Vagina (tissue), 2 donors: ENCODE data around the gene DDX50. TPM values are rescaled to one million over a fixed set of nuclear protein-coding genes. Genes with fewer than 3 reads are reported as not detected.

ENCODE experiments used
- DNase-seq, 2 donors: peaks; one replicate each; pipeline ENCODE4 v3.0.0-alpha.2; 2017; ENCODE audit errors: extremely low spot score in 2 of 2
- H3K27ac ChIP-seq: fragments of 200-600 bp; sonication (generic); one replicate; pipeline ENCODE4 v1.5.1; 2019
- H3K27me3 ChIP-seq: fragments of 200-600 bp; sonication (generic); one replicate; pipeline ENCODE4 v1.5.1; 2019
- H3K36me3 ChIP-seq, 2 donors: fragments of 200-600 bp; sonication (generic); one replicate each; pipeline ENCODE4 v1.5.1; 2017 to 2019
- H3K4me1 ChIP-seq: fragments of 200-600 bp; sonication (generic); one replicate; pipeline ENCODE4 v1.5.1; 2019
- H3K4me3 ChIP-seq, 2 donors: fragments of 200-600 bp; sonication (generic); 1 replicate in 1 of 2; 2 replicates in 1 of 2; pipeline ENCODE4 v1.5.1; 2016 to 2019
- H3K9me3 ChIP-seq: fragments of 200-600 bp; sonication (generic); one replicate; pipeline ENCODE4 v1.5.1; 2019
- POLR2A ChIP-seq, 2 donors: fragments of 450-650 bp; IDR thresholded peaks; one replicate each; pipeline ENCODE4 v1.6.1; 2017; ENCODE audit warnings: antibody characterized with exemption in 2 of 2, mild to moderate bottlenecking in 2 of 2, moderate library complexity in 2 of 2
- POLR2AphosphoS5 ChIP-seq, 2 donors: sonication (generic); formaldehyde crosslinking; IDR thresholded peaks; one replicate each; pipeline ENCODE4 v1.9.0; 2017; ENCODE audit warnings: antibody characterized with exemption in 2 of 2, mild to moderate bottlenecking in 2 of 2, low read depth in 1 of 2; ENCODE audit not compliant: insufficient read depth in 1 of 2
- intact Hi-C: fragments of 100-400 bp; cut with DNase I; formaldehyde crosslinking; loops from one replicate; pipeline ENCODE4 v1.15.1; 2023
- total RNA-seq: library from RNA; depleted of rRNA; stranded (reverse); fragments of >200 nt; gene quantifications from one replicate; pipeline ENCODE4 v1.2.3, GENCODE V29; 2016
- TF ChIP-seq, protein P1 (sequence below), 3 experiments: fragments of 450-650 bp in 2 of 3; fragments of 200-600 bp in 1 of 3; sonication (generic) in 1 of 3; IDR thresholded peaks; one replicate each; pipeline ENCODE4 v1.5.1; 2017 to 2019; ENCODE audit warnings: antibody characterized with exemption in 3 of 3, mild to moderate bottlenecking in 2 of 3, moderate library complexity in 2 of 3

The DDX50 gene
- total RNA-seq, 1 donor from 2014 or later, result 28.7 TPM

GRCh38 chr10:68869623-68870022, 31.5 kb upstream of the DDX50 start:
- DNase-seq, result no peak
- Histone ChIP-seq H3K36me3 (no peaks in the 10 kb centered on the region), H3K4me3 (no peak overlapping the region), H3K4me1 (no peaks in the 10 kb centered on the region), H3K9me3 (no peaks in the 10 kb centered on the region), H3K27me3 (no peaks in the 10 kb centered on the region), H3K27ac (no peak overlapping the region)
- TF ChIP-seq POLR2AphosphoS5 (IDR thresholded peaks at IDR 0.05; ENCODE audit: insufficient read depth in 1 of 2, low read depth in 1 of 2) (no peak), POLR2A (IDR thresholded peaks at IDR 0.05) (no peak)
- TF ChIP-seq, protein P1, sequence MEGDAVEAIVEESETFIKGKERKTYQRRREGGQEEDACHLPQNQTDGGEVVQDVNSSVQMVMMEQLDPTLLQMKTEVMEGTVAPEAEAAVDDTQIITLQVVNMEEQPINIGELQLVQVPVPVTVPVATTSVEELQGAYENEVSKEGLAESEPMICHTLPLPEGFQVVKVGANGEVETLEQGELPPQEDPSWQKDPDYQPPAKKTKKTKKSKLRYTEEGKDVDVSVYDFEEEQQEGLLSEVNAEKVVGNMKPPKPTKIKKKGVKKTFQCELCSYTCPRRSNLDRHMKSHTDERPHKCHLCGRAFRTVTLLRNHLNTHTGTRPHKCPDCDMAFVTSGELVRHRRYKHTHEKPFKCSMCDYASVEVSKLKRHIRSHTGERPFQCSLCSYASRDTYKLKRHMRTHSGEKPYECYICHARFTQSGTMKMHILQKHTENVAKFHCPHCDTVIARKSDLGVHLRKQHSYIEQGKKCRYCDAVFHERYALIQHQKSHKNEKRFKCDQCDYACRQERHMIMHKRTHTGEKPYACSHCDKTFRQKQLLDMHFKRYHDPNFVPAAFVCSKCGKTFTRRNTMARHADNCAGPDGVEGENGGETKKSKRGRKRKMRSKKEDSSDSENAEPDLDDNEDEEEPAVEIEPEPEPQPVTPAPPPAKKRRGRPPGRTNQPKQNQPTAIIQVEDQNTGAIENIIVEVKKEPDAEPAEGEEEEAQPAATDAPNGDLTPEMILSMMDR (IDR thresholded peaks at IDR 0.05), result no peak
- intact Hi-C loops, result no loop called here

DNA sequence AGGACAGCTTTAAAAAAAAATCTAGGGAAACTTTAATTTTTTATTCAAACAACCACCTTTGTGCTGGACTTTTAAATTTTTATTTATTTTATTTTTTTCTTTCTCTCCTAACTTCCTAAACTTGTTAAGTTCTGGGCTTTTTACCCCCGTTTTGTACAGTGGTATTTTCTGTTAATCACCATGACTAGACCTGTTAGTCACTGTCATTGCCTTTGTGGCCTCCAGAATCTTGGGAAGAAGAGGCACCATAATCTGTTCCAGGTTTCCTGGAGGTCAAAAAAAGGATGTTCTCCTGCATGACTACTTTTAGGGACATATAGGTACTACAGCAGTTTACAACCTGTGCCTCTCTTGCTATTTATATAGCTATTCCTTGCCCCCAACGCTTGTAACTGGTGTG, 31.1 kb upstream of the DDX50 start:
- Histone ChIP-seq H3K36me3 (no peaks in the 10 kb centered on the region), H3K9me3 (no peaks in the 10 kb centered on the region), H3K4me3 (no peak overlapping the region), H3K4me1 (no peaks in the 10 kb centered on the region), H3K27ac (no peak overlapping the region), H3K27me3 (no peaks in the 10 kb centered on the region)
- no peak for DNase-seq
- intact Hi-C loops, result no loop called here
- no peak for TF ChIP-seq POLR2AphosphoS5 (IDR thresholded peaks at IDR 0.05; ENCODE audit: insufficient read depth in 1 of 2, low read depth in 1 of 2)
- no peak for TF ChIP-seq POLR2A (IDR thresholded peaks at IDR 0.05)
- TF ChIP-seq, protein P1 (IDR thresholded peaks at IDR 0.05), result no peak

DNA sequence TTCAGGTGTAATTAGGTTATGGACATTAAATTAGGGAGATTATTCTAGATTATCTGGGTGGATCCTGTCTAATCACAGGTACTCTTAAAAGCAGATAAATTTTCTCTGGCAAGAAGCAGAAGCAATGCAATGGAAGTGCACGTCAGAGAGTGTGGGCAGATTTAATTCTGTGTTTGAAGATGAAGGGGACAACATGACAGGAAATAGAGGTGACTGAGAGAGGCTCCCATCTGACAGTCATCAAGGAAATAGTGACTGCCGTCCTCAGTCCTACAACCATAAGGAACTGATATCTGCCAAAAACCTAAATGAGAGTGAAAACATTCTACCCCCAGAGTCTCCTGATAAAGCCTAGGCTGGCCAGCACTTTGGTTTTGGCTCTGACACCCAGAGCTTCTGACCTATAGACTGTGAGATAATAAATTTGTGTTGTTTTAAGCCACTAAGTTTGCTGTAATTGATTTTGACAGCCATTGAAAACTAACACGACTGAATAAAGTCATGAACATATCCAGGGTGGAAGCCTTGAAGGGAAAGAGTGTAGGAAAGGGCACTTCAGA, 30.5 kb upstream of the DDX50 start:
- no peaks in the 10 kb centered on the region for H3K36me3 ChIP-seq
- no peak for DNase-seq
- no peak overlapping the region for H3K4me3 ChIP-seq
- TF ChIP-seq POLR2AphosphoS5 (IDR thresholded peaks at IDR 0.05; ENCODE audit: insufficient read depth in 1 of 2, low read depth in 1 of 2) (no peak), POLR2A (IDR thresholded peaks at IDR 0.05) (no peak)
- TF ChIP-seq, protein P1 (IDR thresholded peaks at IDR 0.05), result no peak
- intact Hi-C loops, result no loop called here
- H3K4me1 ChIP-seq, result no peaks in the 10 kb centered on the region
- no peaks in the 10 kb centered on the region for H3K27me3 ChIP-seq
- no peaks in the 10 kb centered on the region for H3K9me3 ChIP-seq
- H3K27ac ChIP-seq, result no peak overlapping the region

GRCh38 chr10:68871105-68871711, 29.9 kb upstream of the DDX50 start:
- no peak for DNase-seq
- intact Hi-C loops, result no loop called here
- TF ChIP-seq POLR2AphosphoS5 (IDR thresholded peaks at IDR 0.05; ENCODE audit: insufficient read depth in 1 of 2, low read depth in 1 of 2) (no peak), POLR2A (IDR thresholded peaks at IDR 0.05) (no peak)
- TF ChIP-seq, protein P1 (IDR thresholded peaks at IDR 0.05), result no peak

GRCh38 chr10:68871731-68872342, 29.3 kb upstream of the DDX50 start:
- Histone ChIP-seq H3K27ac (peak overlapping the region; percentile 21), H3K4me1 (no peaks in the 10 kb centered on the region), H3K4me3 (no peak overlapping the region), H3K9me3 (no peaks in the 10 kb centered on the region), H3K27me3 (no peaks in the 10 kb centered on the region), H3K36me3 (no peaks in the 10 kb centered on the region)
- TF ChIP-seq POLR2A (IDR thresholded peaks at IDR 0.05), result no peak
- TF ChIP-seq, protein P1 (IDR thresholded peaks at IDR 0.05), result no peak
- TF ChIP-seq POLR2AphosphoS5 (IDR thresholded peaks at IDR 0.05; ENCODE audit: insufficient read depth in 1 of 2, low read depth in 1 of 2), result no peak
- intact Hi-C loops, result no loop called here
- DNase-seq, result no peak

More at GRCh38 chr10:68871105-68871711, 29.9 kb upstream of the DDX50 start:
- Histone ChIP-seq H3K27me3 (no peaks in the 10 kb centered on the region), H3K4me1 (no peaks in the 10 kb centered on the region), H3K27ac (no peak overlapping the region), H3K9me3 (no peaks in the 10 kb centered on the region), H3K36me3 (no peaks in the 10 kb centered on the region), H3K4me3 (no peak overlapping the region)
